ENCODE measurements around the gene IKBKE. TPM values are rescaled to one million over a fixed set of nuclear protein-coding genes. Genes with fewer than 3 reads are reported as not detected.
"Not testable (repeated sequence)": the region's sequence is repeated elsewhere in the genome, so short reads cannot be mapped to it uniquely, and the experiment has no call there.

Gene IKBKE
- total RNA-seq, 1 donor from 2014 or later: 2.9 TPM

- DNase-seq (ENCODE audit: low read depth): peak; percentile 90
- no peaks in the 10 kb centered on the region for H3K27me3 ChIP-seq (ENCODE audit: control insufficient read depth, insufficient read depth, low read length)
- peaks cover 10% of the 10 kb centered on the region for H3K36me3 ChIP-seq (ENCODE audit: control insufficient read depth, insufficient read depth, low read length)
- FAIRE-seq: peak; percentile 43
- TF ChIP-seq, protein P1, sequence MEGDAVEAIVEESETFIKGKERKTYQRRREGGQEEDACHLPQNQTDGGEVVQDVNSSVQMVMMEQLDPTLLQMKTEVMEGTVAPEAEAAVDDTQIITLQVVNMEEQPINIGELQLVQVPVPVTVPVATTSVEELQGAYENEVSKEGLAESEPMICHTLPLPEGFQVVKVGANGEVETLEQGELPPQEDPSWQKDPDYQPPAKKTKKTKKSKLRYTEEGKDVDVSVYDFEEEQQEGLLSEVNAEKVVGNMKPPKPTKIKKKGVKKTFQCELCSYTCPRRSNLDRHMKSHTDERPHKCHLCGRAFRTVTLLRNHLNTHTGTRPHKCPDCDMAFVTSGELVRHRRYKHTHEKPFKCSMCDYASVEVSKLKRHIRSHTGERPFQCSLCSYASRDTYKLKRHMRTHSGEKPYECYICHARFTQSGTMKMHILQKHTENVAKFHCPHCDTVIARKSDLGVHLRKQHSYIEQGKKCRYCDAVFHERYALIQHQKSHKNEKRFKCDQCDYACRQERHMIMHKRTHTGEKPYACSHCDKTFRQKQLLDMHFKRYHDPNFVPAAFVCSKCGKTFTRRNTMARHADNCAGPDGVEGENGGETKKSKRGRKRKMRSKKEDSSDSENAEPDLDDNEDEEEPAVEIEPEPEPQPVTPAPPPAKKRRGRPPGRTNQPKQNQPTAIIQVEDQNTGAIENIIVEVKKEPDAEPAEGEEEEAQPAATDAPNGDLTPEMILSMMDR (IDR thresholded peaks at IDR 0.05; ENCODE audit: insufficient read depth, low read length, severe bottlenecking): no peak
- no peak overlapping the region for H3K4me3 ChIP-seq (ENCODE audit: low read depth, low read length)
These were observed 12.3 kb downstream of the IKBKE start for GRCh38 chr1:206482611-206483010.

DNA sequence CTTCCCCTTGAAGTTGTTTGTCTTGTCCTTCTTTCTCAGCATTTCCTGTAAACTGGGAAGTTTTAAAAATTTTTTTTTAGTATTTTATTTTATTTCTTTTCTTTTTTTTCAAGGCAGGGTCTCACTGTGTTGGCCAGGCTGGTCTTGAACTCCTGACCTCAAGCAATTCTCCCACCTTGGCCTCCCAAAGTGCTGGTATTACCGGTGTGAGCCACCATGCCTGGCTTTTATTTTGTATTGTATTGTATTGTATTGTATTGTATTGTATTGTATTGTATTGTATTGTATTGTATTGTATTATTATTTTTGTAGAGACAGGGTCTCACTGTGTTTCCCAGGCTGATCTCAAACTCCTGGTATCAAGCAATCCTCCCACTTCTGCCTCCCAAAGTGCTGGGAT lies 13.6 kb downstream of the IKBKE start:
- H3K4me3 ChIP-seq (ENCODE audit: low read depth, low read length); H3K27me3 ChIP-seq (ENCODE audit: control insufficient read depth, insufficient read depth, low read length); DNase-seq (ENCODE audit: low read depth); FAIRE-seq: not testable (repeated sequence)
- H3K36me3 ChIP-seq (ENCODE audit: control insufficient read depth, insufficient read depth, low read length): peaks cover 13% of the 10 kb centered on the region

GRCh38 chr1:206484901-206485300 lies 14.6 kb downstream of the IKBKE start:
- no peak for DNase-seq (ENCODE audit: low read depth)
- TF ChIP-seq, protein P1 (IDR thresholded peaks at IDR 0.05; ENCODE audit: insufficient read depth, low read length, severe bottlenecking): no peak
- Histone ChIP-seq H3K27me3 (ENCODE audit: control insufficient read depth, insufficient read depth, low read length) (no peaks in the 10 kb centered on the region), H3K36me3 (ENCODE audit: control insufficient read depth, insufficient read depth, low read length) (peaks cover 11% of the 10 kb centered on the region), H3K4me3 (ENCODE audit: low read depth, low read length) (no peak overlapping the region)
- FAIRE-seq: no peak

DNA sequence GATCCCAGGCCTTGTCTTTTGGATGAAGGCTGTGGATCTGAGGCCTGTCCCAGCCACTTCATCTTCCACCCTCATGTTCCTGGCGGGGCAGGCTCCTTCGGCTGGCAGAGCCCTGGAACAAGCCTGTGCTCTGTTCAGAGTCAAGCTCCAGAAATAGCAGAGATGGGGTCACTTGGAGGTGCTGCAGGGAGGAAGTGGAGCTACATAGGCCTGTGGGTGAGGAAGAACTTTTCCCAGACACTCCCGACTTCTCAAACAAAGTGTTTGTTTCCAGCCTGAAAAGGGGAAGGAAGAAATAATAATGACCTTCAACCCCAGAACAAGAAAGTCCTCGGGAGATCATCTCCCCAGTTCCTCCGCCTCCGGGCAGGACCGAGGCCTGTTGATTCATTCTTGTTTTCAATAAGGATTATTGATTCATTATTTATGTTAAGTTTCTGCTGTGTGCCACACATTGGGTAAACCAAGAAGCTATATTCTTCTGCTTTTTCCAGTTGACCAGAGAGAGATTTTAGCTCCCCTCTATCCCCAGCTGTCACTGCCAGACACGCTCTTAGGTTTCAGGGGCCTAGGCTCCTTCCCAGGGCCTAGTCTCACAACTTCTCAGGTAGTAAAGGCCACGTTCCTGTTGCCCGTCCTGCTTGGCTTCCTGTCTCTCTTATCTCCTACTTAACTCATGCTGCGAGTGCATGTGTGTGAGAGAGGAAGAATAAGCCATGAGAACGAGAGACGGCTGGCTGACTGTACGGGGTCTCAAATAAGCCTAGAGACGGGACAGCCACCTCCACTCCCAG lies 16.9 kb downstream of the IKBKE start:
- Histone ChIP-seq H3K4me3 (ENCODE audit: low read depth, low read length) (no peak overlapping the region), H3K27me3 (ENCODE audit: control insufficient read depth, insufficient read depth, low read length) (no peaks in the 10 kb centered on the region), H3K36me3 (ENCODE audit: control insufficient read depth, insufficient read depth, low read length) (peaks cover 21% of the 10 kb centered on the region)
- FAIRE-seq (no peak), DNase-seq (ENCODE audit: low read depth) (no peak)
- TF ChIP-seq, protein P1 (IDR thresholded peaks at IDR 0.05; ENCODE audit: insufficient read depth, low read length, severe bottlenecking): no peak

DNA sequence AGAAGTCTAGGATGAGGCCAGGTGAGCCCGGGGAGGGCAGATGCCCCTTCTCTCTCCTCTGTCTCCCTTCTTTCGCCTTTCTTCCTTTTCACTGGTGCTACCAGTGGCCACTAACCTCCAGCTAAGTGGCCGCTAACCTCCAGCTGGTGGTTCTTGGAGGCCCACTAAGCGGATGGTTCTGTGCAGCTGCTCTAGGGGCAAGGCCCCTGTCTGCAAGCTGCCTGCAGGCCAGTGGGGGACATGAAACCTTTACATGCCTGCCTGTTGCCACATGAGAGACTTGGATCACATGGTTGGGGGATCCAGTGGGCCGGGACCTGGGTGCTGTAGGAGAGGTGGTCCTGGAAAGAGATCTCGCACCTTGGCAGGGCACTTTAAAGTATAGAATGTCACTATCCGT lies 17.7 kb downstream of the IKBKE start:
- no peak for DNase-seq (ENCODE audit: low read depth)
- TF ChIP-seq, protein P1 (IDR thresholded peaks at IDR 0.05; ENCODE audit: insufficient read depth, low read length, severe bottlenecking): no peak
- no peak for FAIRE-seq
- H3K4me3 ChIP-seq (ENCODE audit: low read depth, low read length): no peak overlapping the region
- H3K27me3 ChIP-seq (ENCODE audit: control insufficient read depth, insufficient read depth, low read length): no peaks in the 10 kb centered on the region
- H3K36me3 ChIP-seq (ENCODE audit: control insufficient read depth, insufficient read depth, low read length): peaks cover 24% of the 10 kb centered on the region

DNA sequence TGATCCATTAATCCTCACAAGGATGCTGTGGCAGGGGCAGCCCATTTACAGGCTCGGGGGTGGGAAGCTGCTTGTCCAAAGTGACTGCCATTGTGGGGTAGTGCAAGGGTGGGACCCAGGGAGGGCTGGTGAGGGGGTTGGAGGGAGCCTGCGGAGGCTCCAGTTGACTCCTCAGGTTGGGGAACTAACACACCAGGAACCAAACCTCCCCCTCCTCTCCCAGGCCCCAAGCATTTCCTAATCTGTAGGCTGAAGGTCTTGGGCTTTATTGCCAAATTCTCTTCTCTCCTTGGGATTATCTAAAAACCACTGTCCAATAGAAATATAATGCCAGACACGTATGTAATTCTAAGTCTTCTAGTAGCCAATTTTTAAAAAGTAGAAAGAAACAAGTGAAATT lies 18.2 kb downstream of the IKBKE start:
- DNase-seq (ENCODE audit: low read depth) (no peak), FAIRE-seq (no peak)
- Histone ChIP-seq H3K4me3 (ENCODE audit: low read depth, low read length) (no peak overlapping the region), H3K36me3 (ENCODE audit: control insufficient read depth, insufficient read depth, low read length) (peaks cover 26% of the 10 kb centered on the region), H3K27me3 (ENCODE audit: control insufficient read depth, insufficient read depth, low read length) (no peaks in the 10 kb centered on the region)
- TF ChIP-seq, protein P1 (IDR thresholded peaks at IDR 0.05; ENCODE audit: insufficient read depth, low read length, severe bottlenecking): no peak

All from bronchial epithelial cell (primary cell).